ENCODE measurements around the gene ZNF354C.

ZNF354C gene

DNA sequence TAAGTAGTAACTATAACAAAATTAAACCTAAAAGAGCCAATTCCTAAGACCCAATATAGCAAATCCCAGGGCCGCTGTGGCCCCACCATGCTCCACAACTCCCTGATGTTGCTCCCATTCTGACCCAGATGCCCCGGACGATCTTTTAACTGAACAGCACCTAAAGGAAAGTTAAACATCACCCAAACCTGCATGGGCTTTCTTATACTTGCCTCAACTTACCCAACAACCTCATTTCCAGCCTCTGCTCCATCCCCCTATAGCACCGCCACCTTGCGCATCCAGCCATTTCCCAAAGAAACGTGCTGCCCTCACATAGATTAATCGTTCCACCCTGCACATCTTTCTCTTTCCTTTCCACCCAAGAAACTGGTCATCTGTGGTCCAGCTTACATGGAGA is 54.6 kb downstream of the ZNF354C start:
- TF ChIP-seq, protein P1, sequence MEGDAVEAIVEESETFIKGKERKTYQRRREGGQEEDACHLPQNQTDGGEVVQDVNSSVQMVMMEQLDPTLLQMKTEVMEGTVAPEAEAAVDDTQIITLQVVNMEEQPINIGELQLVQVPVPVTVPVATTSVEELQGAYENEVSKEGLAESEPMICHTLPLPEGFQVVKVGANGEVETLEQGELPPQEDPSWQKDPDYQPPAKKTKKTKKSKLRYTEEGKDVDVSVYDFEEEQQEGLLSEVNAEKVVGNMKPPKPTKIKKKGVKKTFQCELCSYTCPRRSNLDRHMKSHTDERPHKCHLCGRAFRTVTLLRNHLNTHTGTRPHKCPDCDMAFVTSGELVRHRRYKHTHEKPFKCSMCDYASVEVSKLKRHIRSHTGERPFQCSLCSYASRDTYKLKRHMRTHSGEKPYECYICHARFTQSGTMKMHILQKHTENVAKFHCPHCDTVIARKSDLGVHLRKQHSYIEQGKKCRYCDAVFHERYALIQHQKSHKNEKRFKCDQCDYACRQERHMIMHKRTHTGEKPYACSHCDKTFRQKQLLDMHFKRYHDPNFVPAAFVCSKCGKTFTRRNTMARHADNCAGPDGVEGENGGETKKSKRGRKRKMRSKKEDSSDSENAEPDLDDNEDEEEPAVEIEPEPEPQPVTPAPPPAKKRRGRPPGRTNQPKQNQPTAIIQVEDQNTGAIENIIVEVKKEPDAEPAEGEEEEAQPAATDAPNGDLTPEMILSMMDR (conservative IDR thresholded peaks at IDR 0.05; ENCODE audit: low read length): no peak
- no peak for DNase-seq (ENCODE audit: low read depth)
- H3K4me3 ChIP-seq (ENCODE audit: low read length): no peak overlapping the region

DNA sequence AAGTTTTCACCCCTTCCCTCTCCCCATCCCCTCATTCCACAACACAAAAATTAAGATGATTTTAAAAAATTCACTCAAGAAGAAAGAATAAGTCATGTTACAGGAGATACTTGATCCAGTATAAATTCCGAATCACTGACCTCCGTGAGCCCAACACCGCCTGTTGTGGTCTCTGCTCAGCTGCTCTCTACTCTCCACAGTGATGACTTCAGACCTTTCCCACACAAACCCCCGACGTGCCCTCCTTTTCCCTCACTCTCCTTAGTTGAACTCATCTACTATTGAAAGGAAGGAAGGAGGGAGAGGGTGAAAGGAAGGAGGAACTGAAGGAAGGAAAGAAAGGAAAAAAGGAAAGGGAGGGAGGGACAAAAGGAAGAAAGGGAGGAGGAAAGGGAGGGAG is 55.1 kb downstream of the ZNF354C start:
- TF ChIP-seq, protein P1 (conservative IDR thresholded peaks at IDR 0.05; ENCODE audit: low read length): no peak
- DNase-seq (ENCODE audit: low read depth): no peak
- H3K4me3 ChIP-seq (ENCODE audit: low read length): no peak overlapping the region

DNA sequence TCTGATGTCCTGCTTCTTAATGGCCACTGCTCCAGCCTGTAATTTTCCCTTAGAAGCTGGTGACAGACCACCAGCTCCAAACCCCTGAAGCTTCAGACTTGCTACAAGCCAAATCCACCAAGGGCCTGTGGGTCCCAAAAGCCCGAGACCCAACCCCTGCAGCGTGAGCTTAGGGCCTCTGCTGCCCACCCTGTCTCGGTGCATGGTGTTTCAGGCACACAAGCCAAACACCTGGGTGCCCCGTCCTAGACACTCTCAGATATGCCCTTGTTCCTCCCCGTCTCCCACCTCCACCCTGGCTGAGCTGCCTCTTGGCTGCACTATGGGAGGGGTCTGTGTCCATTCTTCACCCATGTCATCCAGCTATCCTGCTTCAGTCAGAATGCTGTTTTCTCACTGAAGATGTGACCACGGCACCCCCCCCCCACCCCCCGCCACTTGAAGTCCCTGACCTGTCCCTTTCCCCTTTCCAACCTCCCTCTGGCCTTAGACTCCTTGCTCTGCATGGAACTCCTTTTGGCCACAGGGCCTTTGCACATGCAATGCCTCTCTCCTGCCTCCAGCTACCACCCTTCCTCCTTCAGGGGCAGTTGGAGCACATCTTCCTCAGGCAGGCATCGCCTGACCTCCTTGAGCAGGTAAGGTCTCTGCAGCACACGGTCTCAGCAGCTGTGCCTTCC is 55.8 kb downstream of the ZNF354C start:
- H3K4me3 ChIP-seq (ENCODE audit: low read length): no peak overlapping the region
- TF ChIP-seq, protein P1 (conservative IDR thresholded peaks at IDR 0.05; ENCODE audit: low read length): no peak
- no peak for DNase-seq (ENCODE audit: low read depth)

DNA sequence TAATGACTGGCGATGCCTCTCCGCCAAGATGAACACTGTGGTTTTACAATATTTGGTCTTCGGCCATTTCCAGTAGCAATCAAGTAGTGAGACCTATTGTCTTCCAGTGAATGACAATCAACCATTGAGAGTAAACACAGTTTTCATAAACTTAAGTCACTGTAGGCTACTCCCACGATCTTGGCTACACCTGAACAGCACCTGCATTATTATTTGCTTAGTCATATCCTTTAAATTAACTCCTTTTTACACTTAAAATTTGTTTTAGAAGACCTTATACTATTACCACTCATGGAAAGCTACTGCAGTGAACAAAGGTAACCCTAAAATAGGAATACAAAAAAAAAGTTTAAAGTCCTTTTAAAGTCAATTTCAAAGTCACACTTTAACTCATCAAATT is 58.2 kb downstream of the ZNF354C start:
- H3K4me3 ChIP-seq (ENCODE audit: low read length): no peak overlapping the region
- no peak for DNase-seq (ENCODE audit: low read depth)
- TF ChIP-seq, protein P1 (conservative IDR thresholded peaks at IDR 0.05; ENCODE audit: low read length): no peak

DNA sequence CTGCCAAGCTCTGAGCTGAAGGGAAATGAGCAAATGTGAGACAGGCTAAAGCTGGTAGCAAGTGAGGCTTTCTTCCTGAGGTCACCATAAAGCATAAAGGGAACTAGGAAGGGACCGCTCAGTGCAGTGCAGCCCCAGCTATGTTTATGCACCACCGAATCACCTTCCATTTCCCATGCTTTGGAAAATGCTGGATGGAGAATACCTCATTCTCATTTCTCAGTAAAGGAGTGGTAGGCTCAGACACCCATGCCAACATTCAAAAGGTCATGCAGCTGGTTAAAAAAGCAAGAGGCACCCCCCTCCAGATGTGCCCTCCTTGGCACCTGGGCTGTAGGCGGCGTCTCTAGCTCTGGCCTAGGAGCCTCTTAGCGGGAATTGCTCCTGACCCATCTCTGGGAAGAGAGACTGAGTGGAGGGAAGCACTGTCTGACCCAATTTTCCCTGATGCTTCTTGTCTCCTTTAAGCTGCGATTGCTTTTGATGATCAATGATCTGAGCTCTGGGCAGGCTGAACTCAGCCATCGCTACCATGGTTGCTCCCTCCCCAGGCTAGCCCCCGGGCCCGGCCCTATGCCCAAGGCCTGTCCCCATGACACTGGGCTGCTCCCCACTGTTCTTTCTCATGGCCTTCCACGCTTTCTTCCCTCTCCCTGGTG is 58.7 kb downstream of the ZNF354C start:
- TF ChIP-seq, protein P1 (conservative IDR thresholded peaks at IDR 0.05; ENCODE audit: low read length): no peak
- no peak for DNase-seq (ENCODE audit: low read depth)
- no peak overlapping the region for H3K4me3 ChIP-seq (ENCODE audit: low read length)

DNA sequence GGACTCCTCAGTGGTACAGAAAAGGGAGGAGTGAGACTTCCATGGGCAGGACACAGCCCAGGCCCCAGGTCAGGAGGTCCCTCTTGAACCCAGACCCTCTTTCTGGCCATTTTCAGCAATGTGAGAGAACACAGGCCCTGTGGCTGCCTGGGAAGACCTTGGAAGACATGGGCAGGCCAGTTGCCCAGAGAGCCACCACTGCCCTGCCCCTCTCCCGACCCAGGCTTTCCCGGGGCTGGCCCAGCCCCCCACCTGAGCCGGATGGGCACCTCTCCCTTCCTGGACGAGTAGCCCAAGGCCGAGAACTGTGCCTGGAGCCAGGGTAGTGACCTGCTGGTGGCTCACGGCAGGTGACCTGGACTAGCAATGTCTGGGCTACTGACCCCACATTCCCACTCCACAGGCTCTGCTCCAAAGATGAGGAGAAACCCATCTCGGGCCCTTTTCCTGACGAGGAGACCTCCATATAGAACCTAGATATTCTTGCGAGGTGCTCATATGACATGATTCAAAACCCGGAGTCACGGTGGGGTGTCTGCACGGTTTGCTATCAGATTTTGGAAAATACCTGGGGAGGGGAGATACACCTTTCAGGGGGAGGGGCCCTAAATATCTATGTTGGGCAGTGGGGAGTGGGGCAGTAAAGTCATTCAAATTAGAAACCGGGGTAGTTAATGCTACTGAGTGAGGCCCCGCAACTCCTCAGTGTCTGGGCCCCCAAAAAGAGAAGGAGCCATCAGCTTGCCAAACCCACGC is 59.4 kb downstream of the ZNF354C start:
- TF ChIP-seq, protein P1 (conservative IDR thresholded peaks at IDR 0.05; ENCODE audit: low read length): no peak
- DNase-seq (ENCODE audit: low read depth): no peak
- H3K4me3 ChIP-seq (ENCODE audit: low read length): no peak overlapping the region
